HG02884 (cell line): ENCODE results near the gene GJE1.

Experiments
- ATAC-seq: cut with Tn5 transposase; IDR thresholded peaks from one replicate; pipeline ENCODE4 v1.9.1; 2021; ENCODE audit warnings: mild to moderate bottlenecking, moderate library complexity; ENCODE audit not compliant: unreplicated experiment

Gene GJE1

DNA sequence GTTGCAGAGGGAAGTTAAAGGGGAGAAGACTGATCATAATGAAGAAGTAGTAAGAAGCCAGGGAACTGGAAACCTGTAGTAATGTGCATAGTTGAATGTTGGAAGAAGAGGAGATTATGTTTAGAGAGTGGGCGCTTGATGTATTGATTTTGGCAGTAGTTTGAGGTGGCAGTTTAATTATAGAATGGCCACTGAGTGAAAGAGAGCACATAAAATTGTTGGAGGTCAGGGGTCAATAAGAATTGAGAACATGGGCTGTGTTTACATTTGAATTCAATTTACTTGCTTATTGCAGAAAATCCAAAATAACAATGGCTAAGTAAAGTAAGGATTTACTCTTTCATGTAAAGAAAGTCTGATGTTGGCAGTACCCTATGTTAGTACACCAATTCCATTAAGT, 30.1 kb downstream of the GJE1 start:
- ATAC-seq = no peak

DNA sequence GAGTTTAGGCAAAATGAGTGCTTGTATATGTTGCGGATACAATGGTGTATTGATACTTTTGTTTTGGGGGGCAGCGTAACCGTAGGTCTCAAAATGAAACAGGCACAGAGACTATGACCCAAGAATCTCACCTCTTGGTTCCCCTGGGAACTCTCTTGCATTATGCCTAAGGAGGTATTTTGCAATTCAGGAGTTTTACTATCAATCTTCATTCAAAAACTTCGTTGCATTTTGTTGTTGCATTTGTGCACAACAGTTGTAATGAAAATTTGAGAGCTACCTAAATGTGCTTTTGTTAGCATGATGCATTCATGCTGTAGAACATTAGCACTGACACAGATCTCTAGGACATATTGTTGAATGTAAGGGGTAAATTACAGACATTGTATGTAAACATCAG, 32.5 kb downstream of the GJE1 start:
- no peak for ATAC-seq

GRCh38 chr6:142167071-142167470, 34.3 kb downstream of the GJE1 start:
- no peak for ATAC-seq

DNA sequence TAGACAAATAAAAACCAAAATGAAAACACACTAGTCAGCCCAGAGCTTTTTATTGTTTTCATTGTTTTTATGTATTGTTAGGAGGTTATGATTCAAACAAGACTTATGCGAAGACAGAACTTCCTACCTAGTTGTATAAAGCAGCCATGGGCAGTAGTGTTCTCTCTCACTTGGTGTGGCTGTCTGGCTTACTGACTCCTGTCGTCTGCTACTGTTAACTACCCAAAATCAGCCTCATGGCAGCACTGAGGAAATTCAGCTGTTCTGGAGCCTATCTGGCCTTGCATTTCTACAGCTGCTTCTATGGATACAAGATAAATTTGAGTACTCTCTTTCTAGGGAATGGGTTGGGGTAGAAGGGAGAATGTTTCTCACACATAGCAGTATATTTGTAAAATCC, 34.8 kb downstream of the GJE1 start:
- ATAC-seq = no peak

DNA sequence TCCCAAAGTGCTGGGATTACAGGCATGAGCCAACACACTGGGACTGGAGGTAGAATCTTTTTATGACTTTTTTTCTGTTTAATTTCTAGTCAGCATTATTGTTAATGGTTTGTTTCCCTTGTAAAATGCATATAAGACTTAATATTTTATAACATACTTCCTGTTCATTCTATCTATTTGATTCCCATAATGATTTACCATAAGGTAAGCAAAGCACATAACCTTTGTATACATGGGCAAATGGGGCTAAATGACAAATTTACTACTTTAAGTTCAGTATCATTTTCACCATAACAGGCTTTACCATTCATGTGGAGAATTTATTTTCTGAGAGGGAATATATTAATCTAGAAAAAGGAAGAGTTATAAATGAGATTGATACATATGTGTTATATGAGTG, 38.6 kb downstream of the GJE1 start:
- ATAC-seq = no peak

- no peak for ATAC-seq
Measured at GRCh38 chr6:142172758-142173157, 40.0 kb downstream of the GJE1 start.

DNA sequence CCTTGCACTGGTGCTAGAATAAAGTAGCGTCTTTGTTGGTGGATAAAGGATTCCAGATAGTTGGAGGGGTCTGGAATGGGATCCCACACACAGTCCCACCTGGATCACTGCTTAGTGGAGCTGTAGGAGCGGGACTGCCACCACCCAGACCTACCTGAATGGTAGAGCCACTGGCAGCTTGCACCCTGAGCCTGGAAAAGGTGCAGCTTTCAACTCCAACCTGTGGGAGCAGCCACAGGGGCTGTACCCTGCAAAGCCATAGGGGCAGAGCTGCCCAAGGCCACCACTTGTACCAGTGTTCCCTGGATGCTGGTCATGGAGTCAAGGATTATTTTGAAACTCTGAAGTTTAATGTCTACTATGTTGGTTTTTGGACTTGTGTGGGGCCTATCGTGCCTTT, 41.3 kb downstream of the GJE1 start:
- no peak for ATAC-seq

DNA sequence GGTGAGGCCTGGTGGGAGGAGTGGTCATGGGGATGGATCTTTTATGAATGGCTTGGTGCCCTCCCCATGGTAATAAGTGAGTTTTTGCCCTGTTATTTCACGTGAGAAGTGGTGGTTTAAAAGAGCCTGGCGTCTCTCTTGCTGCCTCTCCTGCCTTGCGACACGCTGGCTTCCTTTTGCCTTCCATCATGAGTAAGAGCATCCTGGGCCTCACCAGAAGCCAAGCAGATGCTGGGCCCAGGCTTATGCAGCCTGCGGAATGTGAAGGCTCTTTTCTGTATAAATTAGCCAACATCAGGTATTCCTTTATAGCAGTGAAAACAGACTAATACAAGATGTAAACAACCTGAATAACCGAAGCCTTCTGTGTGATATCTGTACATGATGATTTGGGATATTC, 42.0 kb downstream of the GJE1 start:
- ATAC-seq = no peak

DNA sequence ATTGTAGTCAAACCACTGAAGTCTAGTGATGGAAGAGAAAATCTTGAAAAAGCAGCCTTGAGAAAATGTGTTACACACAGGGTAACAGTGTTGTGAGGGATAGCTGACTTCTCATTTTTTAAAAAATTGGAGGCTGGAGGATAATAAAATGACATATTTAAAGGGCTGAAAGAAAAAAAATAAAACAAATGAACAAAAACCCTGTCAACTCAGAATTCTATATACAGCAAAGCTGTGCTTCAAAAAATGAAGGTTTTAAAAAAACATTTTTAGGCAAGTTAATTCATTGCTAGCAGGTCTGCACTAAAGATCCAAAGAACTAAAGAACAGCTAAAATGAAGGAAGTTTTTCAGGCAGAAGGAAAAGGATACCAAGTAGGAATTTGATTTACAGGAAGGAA, 45.4 kb downstream of the GJE1 start:
- no peak for ATAC-seq

- ATAC-seq = no peak
Measured at GRCh38 chr6:142182004-142182403, 49.3 kb downstream of the GJE1 start.

DNA sequence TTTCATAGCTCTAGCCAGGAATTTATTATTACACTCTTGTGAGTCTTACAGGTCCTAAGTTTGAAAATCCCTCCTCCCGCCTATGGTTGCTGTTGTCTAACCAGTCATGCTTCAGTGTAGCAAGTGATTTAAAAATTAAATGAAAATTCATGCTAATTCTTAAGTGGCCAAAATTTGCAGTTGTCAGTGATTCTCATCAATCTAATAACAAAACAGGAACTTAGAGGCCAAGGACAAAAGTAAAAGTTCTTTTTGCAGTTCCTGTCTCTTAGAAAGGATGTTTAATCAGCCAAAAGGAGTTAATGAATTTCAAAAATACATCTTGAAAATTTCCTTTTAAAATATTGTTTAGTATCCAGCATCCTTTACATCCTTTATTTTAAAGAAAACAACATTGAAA, 50.6 kb downstream of the GJE1 start:
- no peak for ATAC-seq

DNA sequence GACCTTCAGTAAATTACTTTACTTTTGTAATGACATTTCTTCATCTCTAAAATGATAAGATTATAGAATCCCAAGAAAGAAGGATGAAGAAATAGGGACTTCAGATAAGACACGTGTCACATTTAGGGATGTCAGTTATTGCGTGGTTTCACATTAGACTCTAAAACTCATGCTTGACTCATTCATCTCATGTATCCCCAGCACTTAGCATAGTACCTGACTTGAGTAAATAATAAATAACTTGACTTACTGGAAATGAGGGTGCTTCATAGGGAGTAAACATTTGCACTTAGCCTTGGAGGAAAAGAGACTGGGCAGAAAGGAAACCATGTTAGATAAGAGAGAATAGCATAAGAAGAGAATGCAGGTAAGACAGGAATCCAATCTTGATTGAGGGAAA, 51.6 kb downstream of the GJE1 start:
- no peak for ATAC-seq
